ENCODE data around the gene MECP2.

Gene MECP2

DNA sequence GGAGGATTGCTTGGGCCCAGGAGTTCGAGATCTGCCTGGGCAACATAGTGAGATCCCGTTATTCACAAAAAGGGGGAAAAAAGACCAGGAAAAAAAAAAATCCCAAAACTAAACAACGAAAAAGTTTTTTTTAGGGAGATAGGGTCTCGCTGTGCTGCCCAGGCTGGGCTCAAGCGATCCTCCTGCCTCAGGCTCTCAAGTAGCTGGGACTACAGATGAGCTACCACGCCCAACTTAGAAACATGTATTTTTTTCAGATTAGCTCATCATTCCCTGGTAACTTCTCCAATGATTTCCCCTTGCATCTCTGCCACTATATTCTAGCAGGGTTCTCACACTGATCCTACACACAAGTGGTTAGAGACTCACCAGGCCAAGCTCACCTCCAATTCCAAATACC, 53.4 kb downstream of the MECP2 start:
- TF ChIP-seq, protein P1, sequence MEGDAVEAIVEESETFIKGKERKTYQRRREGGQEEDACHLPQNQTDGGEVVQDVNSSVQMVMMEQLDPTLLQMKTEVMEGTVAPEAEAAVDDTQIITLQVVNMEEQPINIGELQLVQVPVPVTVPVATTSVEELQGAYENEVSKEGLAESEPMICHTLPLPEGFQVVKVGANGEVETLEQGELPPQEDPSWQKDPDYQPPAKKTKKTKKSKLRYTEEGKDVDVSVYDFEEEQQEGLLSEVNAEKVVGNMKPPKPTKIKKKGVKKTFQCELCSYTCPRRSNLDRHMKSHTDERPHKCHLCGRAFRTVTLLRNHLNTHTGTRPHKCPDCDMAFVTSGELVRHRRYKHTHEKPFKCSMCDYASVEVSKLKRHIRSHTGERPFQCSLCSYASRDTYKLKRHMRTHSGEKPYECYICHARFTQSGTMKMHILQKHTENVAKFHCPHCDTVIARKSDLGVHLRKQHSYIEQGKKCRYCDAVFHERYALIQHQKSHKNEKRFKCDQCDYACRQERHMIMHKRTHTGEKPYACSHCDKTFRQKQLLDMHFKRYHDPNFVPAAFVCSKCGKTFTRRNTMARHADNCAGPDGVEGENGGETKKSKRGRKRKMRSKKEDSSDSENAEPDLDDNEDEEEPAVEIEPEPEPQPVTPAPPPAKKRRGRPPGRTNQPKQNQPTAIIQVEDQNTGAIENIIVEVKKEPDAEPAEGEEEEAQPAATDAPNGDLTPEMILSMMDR (IDR thresholded peaks at IDR 0.05; ENCODE audit: borderline replicate concordance, insufficient read depth, low read depth, low read length), result no peak
- H3K4me3 ChIP-seq (ENCODE audit: low read depth, low read length), result no peak overlapping the region

DNA sequence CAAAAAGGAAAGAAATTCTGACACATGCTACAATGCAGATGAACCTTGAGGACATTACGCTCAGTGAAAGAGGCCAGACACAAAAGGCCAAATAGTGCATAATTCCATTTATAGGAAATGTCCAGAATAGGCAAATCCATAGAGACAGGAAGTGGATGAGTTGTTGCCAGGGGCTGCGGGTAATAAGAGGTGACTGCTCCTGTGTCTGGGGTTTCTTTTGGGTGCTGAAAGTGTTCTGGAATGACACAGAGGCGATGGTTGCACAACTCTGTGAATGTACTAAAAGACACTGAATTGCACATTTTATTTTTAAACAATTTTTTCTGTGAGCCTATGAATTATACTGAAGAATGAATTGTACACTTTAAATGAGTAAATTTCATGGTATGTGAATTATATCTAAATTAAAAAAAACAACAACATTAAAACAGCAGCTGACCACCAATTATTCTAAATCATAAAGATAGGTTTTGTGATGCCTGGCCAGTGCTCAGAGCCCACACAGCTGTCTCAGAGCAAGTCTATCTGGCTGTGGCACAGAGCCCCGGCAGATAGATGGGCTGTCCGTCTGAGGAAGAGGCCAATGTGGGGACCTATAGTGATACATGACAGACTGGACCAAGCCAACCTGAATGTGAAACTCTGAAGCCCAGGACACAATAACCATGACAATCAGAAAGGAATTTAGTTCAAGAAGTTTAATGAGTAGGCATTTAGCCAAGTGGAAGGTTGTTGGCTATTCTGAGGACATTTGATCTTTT, 54.3 kb downstream of the MECP2 start:
- no peak overlapping the region for H3K4me3 ChIP-seq (ENCODE audit: low read depth, low read length)
- TF ChIP-seq, protein P1 (IDR thresholded peaks at IDR 0.05; ENCODE audit: borderline replicate concordance, insufficient read depth, low read depth, low read length), result no peak

DNA sequence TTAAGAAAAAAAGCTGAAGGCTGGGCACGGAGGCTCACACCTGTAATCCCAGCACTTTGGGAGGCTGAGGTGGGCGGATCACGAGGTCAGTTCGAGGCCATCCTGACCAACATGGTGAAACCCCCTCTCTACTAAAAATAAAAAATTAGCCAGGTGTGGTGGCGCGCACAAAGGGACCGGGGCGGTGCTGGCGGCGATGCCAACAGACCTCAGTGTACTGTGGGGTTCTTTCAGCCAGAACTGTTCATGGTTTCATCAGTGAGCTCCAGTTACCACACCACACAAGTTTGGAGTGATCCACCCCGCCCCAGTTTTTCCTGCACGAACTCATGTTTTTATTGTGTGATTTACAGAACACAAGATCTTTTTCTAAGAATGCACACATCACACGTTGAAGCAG, 56.7 kb downstream of the MECP2 start:
- TF ChIP-seq, protein P1 (IDR thresholded peaks at IDR 0.05; ENCODE audit: borderline replicate concordance, insufficient read depth, low read depth, low read length), result no peak

DNA sequence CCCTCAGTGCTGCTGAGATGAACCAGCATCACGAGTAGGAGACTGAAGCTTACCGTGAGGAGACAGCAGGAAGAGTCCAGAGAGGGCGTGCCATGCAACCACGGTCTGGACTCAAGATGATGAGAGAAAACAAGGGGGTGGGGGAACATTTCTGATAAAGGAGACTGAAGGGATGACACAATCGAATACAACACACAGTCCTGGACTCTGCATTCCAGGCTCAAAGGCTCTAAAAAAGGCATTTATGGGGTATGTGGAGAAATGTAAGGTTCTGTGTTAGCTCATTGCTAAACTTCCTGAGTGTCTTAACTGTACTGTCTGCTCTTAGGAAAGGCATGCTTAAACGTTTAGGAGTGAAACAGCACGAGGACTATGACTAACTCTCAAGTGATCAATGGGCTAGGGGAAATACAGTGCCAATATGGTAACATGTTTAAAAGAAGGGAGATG, 57.2 kb downstream of the MECP2 start:
- no peak overlapping the region for H3K4me3 ChIP-seq (ENCODE audit: low read depth, low read length)
- TF ChIP-seq, protein P1 (IDR thresholded peaks at IDR 0.05; ENCODE audit: borderline replicate concordance, insufficient read depth, low read depth, low read length), result no peak

More for the DNA sequence above, 56.7 kb downstream of the MECP2 start:
- no peak overlapping the region for H3K4me3 ChIP-seq (ENCODE audit: low read depth, low read length)

DNA sequence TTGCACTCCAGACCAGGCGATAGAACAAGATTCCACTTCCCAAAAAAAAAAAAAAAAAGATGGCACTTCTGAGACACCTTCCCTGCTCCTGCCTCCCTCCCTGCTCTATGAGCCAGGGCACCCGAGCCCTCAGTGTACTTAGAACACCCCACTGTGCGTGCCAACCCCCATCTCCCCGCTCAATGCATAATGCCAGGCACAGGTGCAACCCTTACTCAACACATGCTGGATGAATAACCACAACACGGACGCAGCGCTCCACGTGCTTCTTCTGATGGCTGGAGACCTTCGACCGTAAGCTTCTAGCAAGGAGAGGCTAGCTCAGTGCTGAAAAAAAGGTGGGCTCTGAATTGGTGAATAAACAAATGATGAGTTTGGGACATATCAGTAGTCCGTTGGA, 57.9 kb downstream of the MECP2 start:
- TF ChIP-seq, protein P1 (IDR thresholded peaks at IDR 0.05; ENCODE audit: borderline replicate concordance, insufficient read depth, low read depth, low read length), result no peak
- H3K4me3 ChIP-seq (ENCODE audit: low read depth, low read length), result no peak overlapping the region

DNA sequence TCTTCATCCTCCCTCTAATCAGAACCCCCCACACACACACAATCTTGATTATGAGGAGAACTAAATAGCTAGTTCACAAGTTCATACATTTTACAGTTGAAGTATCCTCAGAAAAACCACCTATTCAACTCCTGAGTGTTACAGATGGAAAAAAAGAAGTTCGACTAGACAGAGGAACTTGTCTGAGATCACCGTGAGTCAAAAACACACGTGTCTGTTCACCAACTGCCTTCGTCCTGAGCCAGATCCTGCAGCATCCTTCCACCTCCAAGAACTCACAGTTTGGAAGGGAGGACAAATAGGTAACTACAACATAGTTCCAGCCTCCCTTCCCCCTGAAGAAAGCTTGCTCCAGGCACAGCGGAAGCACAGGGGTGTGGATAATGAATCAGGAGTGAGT, 58.9 kb downstream of the MECP2 start:
- TF ChIP-seq, protein P1 (IDR thresholded peaks at IDR 0.05; ENCODE audit: borderline replicate concordance, insufficient read depth, low read depth, low read length), result no peak
- H3K4me3 ChIP-seq (ENCODE audit: low read depth, low read length), result no peak overlapping the region

DNA sequence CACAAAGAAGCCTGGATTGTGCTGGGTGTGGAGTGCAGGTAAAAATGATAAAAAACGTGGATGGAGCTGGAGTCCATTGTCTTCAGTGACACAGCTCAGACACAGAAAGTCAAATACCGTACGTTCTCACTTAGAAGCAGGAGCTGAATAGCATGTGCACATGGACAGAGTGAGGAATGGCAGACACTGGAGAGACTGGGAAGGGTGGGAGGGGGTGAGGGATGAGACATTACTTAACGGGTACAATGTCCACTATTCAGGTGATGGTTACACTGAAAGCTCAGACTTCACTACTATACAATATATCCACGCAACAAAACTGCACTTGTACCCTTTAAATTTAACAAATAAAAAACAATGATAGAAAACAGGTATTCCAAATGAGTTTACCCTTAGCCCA, 59.8 kb downstream of the MECP2 start:
- TF ChIP-seq, protein P1 (IDR thresholded peaks at IDR 0.05; ENCODE audit: borderline replicate concordance, insufficient read depth, low read depth, low read length), result no peak
- no peak overlapping the region for H3K4me3 ChIP-seq (ENCODE audit: low read depth, low read length)
